ENCODE results near the gene HS3ST4.

GRCh38 chr16:26139091-26139490 is 447.3 kb downstream of the HS3ST4 start:
- TF ChIP-seq GATA3 (IDR thresholded peaks at IDR 0.05; ENCODE audit: low read depth, low read length), result no peak
- no peak for TF ChIP-seq GATA2 (IDR thresholded peaks at IDR 0.05; ENCODE audit: low read depth, low read length)

Data from SH-SY5Y (cell line).